Naive thymus-derived CD4-positive, alpha-beta T cell (primary cell): ENCODE measurements around the gene OR2H2. TPM values are rescaled to one million over a fixed set of nuclear protein-coding genes. Genes with fewer than 3 reads are reported as not detected.

Source experiments
- polyA plus RNA-seq, 2 donors: library from polyadenylated mRNA; unstranded; fragments of 300-500 nt; fragmentation: Illumina TruSeq; gene quantifications; one replicate each; pipeline ENCODE4 v1.2.3, GENCODE V29; 2021
- total RNA-seq, 6 experiments: library from RNA in 5 of 6; stranded (reverse) in 5 of 6; gene quantifications; 1 replicate in 5 of 6; 2 replicates in 1 of 6; pipeline ENCODE4 v1.2.3 and lab custom pipeline; 2021 to 2026

OR2H2 gene
- total and polyA plus RNA-seq, 7 experiments from 2014 or later, result not detected

Other genes starting within 250 kb of the OR2H2 start
- gene OR5V1, start 216.3 kb upstream of the OR2H2 start, total RNA-seq, result not detected
- gene OR5V1, start 216.3 kb upstream of the OR2H2 start, polyA plus RNA-seq, result not detected
- gene OR12D3, start 209.8 kb upstream of the OR2H2 start, total RNA-seq, result not detected
- gene OR12D3, start 209.8 kb upstream of the OR2H2 start, polyA plus RNA-seq, result not detected
- gene OR12D2, start 189.5 kb upstream of the OR2H2 start, total RNA-seq, result not detected
- not detected for gene OR12D2, start 189.5 kb upstream of the OR2H2 start, polyA plus RNA-seq
- gene OR12D1, start 170.2 kb upstream of the OR2H2 start, total RNA-seq, result not detected
- not detected for gene OR12D1, start 170.2 kb upstream of the OR2H2 start, polyA plus RNA-seq
- gene OR10C1, start 145.8 kb upstream of the OR2H2 start, total RNA-seq, result not detected
- not detected for gene OR10C1, start 145.8 kb upstream of the OR2H2 start, polyA plus RNA-seq
- not detected for gene OR11A1, start 128.1 kb upstream of the OR2H2 start, total RNA-seq
- not detected for gene OR11A1, start 128.1 kb upstream of the OR2H2 start, polyA plus RNA-seq
- gene OR2H1, start 128.0 kb upstream of the OR2H2 start, total RNA-seq, result not detected
- gene OR2H1, start 128.0 kb upstream of the OR2H2 start, polyA plus RNA-seq, result not detected
- gene MAS1L, start 97.2 kb upstream of the OR2H2 start, total RNA-seq, result not detected
- gene MAS1L, start 97.2 kb upstream of the OR2H2 start, polyA plus RNA-seq, result not detected
- 1 to 10 TPM in 1 of 5 experiments, not detected in 4; 1.9 TPM for gene UBD, start 25.4 kb upstream of the OR2H2 start, total RNA-seq
- not detected for gene UBD, start 25.4 kb upstream of the OR2H2 start, polyA plus RNA-seq
- gene GABBR1, start 48.1 kb downstream of the OR2H2 start, total RNA-seq, result 100 to 1,000 TPM in 1 of 5 experiments, 10 to 100 TPM in 4; 37.0 to 115 (median 61.9) TPM
- 1 to 10 TPM; 1.2 to 2.2 TPM for gene GABBR1, start 48.1 kb downstream of the OR2H2 start, polyA plus RNA-seq
- not detected for gene MOG, start 72.0 kb downstream of the OR2H2 start, total RNA-seq
- gene MOG, start 72.0 kb downstream of the OR2H2 start, polyA plus RNA-seq, result not detected
- gene ZFP57, start 96.0 kb downstream of the OR2H2 start, total RNA-seq, result 1 to 10 TPM in 2 of 5 experiments, not detected in 3; 1.7 to 2.3 TPM
- gene ZFP57, start 96.0 kb downstream of the OR2H2 start, polyA plus RNA-seq, result 1 to 10 TPM in 1 of 2 donors, not detected in 1; 3.3 TPM
- 100 to 1,000 TPM; 502 to 678 (median 522) TPM for gene HLA-F, start 138.3 kb downstream of the OR2H2 start, total RNA-seq
- 100 to 1,000 TPM; 348 to 498 TPM for gene HLA-F, start 138.3 kb downstream of the OR2H2 start, polyA plus RNA-seq
- 1 to 10 TPM in 1 of 5 experiments, under 1 TPM in 3, not detected in 1; 0.32 to 2.7 (median 0.64) TPM for gene HLA-G, start 242.7 kb downstream of the OR2H2 start, total RNA-seq
- gene HLA-G, start 242.7 kb downstream of the OR2H2 start, polyA plus RNA-seq, result 1 to 10 TPM in 1 of 2 donors, under 1 TPM in 1; 0.98 to 1.0 TPM